HG03439 (cell line): ENCODE data around the gene SPTBN2.

Experiments used
- ATAC-seq: cut with Tn5 transposase; IDR thresholded peaks from one replicate; pipeline ENCODE4 v1.9.1; 2021; ENCODE audit warnings: mild to moderate bottlenecking, moderate library complexity; ENCODE audit not compliant: unreplicated experiment

Gene SPTBN2

DNA sequence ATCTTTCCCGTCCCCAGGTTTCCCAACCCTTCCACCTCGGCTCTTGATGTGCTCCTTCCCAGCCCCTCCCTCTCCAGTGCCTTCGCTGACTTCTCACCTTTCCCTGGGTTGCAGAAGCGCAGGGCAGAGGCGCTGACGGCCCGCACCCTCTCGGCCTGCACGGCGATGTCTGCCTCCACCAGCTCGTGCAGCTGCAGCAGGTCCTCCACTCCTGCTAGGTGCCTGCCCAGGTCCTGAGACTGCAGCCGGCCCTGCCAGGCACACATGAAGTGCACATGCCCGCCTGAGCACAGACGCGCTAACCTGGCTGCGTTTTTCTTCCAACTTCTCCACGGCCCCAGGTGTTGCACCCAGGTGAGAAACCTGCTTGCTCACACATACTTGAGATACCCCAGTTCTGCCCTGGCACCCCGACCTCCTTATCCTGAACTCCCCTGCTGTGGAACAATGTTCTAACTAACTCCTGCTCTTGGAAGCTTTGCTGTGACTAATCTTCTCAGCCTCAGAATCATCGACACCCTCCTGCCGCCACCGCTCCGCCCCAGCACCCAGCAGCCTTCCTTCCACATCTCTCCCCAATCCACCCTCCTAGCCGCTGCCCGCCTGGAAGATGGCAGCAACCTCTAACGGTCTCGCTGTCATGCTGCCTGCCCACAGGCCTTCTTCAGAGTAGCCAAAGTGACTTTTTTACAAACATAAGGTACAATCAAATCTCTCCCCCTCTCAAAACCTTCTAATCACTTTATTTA lies 23.3 kb downstream of the SPTBN2 start:
- no peak for ATAC-seq

DNA sequence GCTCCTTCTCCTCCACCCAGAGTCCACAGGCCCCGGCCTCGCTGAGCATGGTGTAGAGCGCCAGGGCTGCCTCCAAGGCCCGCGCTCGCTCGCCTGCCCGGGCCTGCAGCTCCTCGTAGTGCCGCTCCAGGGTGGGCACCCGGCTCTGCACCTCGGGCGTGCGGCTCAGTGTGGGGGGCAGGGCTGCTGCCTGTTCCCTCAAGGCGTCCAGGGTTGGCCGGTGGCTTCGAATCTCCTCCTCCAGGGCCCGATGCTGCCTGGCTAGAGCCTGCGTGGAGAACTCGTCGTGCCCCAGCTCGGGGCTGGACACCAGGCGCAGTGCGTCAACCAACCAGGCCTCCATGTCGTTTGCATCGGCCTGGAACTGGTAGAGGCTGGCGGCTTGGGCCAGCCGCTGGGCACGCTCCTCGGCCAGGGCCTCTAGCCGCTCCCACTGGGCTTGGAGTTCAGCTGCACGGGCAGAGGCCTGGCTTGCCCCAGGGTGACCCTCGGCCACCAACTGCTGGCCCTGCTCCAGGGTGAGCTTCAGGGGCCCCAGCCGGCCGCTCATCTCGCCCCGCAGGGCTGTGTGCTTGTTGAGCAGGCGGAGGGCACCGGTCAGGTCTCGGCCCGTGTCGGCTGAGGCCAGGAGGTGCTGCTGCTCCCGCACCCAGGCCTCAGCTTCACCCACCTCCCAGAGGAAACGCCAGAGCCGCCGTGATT lies 24.2 kb downstream of the SPTBN2 start:
- ATAC-seq, result no peak

DNA sequence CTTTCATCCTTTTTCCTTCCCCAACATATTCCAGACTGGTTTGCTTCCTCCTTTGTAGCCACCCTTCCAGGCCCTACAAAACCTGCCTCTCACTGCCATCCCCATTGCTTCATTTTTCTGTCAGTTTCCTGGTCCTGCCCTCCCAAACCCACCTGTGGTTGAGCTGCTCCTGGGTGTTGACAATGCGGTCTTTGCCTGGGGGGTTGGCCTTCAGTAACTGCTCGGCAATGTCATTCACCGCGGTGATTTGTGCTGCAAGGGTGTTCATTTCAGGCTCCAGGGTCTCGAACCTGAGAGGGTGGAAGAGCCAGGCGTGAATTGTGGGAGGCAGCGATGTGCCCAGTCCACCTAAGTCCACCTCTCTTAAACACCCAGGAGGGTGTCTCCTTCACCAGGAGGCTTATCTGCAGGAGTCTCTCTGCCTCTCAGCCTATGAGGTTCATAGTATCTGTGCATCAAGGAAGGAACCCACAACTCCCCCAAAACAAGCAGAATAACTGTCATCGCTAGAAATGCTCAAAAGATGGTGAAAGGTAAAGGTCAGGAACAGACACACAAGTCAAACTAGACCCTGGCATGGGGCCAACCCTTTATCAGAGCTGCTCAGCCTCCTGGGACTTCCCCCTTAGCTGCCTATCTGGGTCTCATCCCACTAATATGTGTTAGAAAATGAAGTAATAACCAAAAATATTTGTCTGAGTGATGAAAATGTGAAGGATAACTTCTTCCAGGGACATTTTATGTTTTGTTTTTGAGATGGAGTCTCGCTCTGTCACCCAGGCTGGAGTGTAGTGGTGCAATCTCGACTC lies 27.4 kb downstream of the SPTBN2 start:
- no peak for ATAC-seq

DNA sequence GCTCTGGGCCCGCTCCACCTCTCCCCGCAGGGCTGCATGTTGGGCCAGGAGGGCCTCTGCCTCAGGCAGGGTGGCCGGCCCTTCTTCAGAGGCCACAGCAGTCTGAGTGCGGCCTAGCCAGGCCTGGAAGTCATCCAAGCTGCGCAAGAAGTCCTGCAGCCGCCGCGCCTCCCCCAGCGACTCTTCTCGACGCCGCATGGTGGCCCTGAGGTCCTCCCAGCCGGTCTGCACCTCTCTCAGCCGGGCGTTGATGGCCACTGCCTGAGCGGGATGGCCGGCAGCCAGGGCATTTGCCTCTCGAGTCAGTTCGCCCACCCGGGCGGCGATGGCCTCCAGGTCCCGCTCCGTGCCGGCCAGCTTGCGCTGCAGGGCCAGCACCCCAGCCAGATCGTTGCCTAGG lies 28.3 kb downstream of the SPTBN2 start:
- no peak for ATAC-seq

DNA sequence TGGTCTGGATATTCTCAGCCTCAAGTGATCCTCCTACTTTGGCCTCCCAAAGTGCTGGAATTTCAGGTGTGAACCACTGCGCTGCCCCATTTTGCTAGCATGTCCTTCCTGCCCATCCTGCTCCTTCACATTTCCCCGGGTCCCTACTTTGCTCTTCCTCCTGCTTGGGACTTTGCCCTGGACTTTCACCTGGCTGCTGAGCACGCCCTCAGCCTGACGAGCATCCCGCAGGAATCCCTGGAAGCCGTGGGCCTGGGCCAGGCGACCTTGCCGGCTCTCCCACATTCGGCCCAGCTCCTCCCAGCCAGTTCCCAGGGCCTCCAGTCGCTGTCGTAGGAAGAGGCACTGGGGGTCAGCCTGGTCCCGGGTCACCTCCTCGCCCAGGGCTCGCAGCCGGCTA lies 28.7 kb downstream of the SPTBN2 start:
- no peak for ATAC-seq

DNA sequence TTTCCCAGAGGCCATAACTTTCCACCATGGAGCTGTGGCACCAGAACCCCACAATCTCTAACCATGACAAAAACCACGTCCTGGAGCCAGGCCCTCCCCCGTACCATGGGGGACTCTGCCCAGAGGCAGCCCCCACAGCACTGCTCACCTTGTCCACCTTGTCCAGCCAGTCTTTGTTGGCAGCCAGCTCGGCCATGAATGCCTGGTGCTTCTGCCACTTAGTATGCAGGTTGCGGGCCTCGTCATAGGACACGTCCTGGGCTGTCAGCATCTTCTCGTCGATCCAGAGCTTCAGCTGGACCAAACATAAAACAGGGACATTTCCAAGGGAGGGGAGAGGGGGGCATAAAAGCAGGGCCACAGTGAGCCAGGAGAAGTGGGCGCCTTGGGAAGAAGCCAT lies 30.5 kb downstream of the SPTBN2 start:
- ATAC-seq, result no peak

DNA sequence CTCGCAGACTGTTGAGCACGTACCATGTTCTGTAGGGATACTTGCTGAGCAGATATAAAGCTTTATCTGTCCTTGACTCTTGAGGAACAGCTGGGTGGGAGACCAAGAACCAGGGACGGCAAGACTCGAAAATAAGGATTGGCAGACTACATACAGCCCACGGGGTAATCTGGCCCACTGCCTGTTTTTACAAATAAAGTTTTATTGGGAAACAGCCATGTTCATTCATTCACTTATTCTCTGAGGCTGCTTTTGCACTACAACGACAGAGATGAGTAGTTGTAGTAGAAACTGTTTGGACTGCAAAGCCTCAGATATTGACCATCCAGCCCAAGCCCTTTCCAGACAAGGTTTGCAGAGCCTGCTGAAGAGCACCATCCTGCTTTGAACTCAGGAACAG lies 31.0 kb downstream of the SPTBN2 start:
- ATAC-seq, result no peak

DNA sequence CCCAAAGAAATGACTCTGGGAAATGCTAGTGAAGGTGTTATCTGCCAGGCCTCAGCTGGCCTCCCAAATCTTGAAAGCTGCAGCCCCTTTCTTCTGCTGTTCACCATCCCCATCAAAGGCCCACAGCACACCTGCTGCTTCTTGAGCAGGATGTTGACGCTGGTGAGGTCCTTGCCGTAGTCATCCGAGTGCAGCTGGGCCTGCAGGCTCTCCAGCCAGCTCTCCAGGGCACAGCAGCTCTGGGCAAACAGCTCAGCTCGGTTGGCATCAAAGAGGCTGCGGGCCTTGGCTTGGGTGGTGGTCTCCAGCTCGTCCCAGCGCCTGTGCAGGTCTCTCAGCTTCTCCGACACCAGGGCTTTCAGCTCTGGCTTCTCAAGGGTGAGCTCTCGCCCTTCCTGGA lies 32.9 kb downstream of the SPTBN2 start:
- no peak for ATAC-seq

DNA sequence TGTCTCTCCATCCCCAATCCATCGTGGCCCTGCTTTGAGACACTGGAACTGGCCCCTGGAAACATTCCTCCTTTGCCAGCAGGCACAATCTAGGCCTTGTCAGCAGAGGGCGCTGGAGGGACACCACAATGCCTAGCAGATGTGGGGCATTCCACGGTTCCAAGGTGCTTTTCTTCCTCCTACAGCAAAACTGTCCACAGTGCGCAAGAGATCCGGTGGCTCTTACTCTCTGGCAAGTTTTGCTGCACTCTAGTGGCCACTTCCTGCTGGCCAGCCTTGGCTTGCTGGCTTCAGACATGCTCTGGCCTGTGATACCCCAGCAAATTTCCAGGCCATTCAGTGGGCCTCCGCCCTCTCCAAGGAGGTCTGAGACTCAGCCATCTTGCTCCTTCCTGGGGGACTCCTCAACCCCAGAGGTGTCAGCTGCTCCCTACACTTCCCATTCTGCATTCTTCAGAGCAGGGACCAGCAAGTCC lies 34.2 kb downstream of the SPTBN2 start:
- ATAC-seq, result no peak

DNA sequence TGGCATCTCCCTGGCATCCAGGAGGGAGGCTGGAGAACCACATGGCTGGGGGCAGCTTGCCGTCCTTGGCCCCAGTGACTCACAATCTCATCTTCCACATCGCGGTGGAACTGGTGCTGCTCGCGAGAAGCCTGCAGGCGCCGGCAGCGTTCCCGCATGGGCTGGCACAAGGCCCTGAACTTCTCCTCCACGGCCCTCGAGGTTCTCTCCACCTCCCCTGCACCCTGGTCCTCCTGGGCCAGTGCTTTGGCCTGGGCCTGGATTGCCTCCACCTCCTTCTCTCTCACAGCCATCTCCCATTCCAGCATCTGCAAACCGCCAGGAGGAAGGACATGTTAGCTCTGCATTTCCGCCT lies 35.0 kb downstream of the SPTBN2 start:
- no peak for ATAC-seq

DNA sequence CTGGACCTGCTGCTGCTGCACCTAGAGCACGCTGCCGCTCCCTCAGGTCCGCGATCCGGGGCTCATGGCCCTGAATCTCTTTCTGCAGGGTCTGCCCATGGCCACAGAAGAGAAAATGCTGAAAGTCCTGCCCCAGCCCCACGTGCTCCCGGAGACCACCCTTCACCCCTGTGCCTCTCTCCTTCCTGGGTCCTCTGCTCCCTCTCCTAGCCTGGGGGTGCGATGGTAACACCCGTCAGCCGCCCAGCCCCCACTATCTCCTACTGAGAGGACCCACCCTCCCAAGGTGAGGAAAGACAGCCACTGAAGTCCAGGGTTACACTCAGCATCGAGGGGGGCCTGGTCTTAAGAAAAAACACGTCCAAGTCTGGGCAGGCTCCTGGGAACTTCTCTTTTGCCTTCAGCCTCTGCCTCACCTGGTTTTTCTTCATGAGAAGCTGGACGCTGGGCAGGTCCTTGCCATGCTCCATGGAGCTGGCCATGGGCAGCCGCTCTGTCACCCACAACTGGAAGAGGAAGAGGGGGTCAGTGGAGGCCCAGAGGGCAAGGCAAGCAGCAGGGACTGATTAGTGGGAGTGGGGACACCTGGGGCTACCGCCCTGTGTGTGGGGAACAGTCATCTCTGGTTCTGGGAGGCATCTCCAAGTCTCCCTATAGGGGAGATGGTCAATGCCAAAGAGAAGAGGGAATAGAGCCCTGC lies 35.5 kb downstream of the SPTBN2 start:
- ATAC-seq, result no peak

DNA sequence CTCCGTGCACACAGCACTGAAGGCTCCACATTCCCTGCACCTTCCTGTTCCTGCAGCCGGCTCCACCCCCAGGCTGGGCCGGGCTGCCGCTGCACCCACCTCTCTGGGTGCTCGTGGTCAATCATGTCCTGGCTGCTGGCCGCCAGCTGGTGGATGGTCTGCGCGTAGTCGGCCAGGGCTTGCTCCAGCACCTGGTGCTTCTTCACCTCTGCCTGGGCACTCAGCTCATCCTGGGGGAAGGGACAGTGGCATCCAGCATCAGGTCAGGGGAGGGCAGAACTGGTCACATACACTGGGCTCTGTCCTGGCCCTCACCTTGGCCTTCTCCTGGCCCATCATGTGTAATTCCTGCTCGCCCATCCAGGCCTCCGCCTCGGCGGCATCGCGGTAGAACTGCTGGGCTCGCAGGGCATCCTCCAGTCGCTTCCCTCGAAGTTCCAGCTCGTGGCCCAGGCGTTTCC lies 36.1 kb downstream of the SPTBN2 start:
- no peak for ATAC-seq

DNA sequence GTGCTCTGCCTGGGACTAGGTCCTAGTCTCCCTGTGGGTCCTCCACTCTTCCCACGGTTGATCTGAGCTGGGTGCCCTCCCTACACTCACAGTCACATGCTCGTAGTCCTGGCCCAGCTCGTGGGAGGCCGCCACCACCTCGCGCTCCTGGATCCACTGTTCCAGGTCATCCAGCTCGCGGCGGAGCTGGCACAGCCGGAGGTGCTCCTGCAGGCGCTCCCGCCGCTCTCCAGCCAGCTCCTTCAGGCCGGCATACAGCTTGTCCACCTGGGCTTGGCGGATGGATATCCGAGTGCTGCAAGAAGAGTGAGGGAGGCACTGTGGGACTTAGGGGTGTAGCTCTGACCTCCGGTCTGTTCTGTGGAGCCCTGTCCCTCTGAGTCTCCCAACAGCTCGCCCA lies 36.6 kb downstream of the SPTBN2 start:
- no peak for ATAC-seq

DNA sequence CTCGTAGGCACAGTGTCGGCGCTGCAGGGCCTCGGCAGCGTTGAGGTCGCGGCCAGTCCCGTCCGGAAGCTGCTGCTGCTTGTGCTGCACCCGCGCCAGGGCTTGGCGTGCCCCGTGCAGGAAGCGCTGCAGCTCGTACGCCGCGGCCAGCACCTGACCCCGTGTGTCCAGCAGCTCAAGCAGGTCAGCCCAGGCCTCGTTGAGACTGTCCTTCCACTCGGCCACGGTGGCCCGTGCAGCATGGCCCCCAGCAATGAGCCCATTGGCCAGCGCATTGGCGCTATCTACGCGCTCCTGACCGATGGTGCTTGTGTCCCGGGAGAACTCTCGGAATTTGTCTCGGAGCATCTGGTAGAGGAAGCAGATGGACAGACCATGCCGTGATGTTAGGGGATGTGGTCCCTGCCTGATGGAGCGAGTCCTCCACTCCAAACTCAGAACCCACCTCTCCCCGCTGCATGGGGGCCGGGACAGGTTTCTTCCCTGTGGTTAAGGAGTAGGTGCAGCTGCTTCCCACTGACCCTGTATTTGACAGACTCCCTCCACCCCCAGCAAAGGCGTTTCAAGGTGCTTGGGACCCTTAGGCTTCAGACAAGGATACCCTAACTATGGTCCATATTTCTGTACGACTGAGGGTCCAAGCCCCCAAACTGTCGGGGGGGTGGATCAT lies 37.6 kb downstream of the SPTBN2 start:
- no peak for ATAC-seq

DNA sequence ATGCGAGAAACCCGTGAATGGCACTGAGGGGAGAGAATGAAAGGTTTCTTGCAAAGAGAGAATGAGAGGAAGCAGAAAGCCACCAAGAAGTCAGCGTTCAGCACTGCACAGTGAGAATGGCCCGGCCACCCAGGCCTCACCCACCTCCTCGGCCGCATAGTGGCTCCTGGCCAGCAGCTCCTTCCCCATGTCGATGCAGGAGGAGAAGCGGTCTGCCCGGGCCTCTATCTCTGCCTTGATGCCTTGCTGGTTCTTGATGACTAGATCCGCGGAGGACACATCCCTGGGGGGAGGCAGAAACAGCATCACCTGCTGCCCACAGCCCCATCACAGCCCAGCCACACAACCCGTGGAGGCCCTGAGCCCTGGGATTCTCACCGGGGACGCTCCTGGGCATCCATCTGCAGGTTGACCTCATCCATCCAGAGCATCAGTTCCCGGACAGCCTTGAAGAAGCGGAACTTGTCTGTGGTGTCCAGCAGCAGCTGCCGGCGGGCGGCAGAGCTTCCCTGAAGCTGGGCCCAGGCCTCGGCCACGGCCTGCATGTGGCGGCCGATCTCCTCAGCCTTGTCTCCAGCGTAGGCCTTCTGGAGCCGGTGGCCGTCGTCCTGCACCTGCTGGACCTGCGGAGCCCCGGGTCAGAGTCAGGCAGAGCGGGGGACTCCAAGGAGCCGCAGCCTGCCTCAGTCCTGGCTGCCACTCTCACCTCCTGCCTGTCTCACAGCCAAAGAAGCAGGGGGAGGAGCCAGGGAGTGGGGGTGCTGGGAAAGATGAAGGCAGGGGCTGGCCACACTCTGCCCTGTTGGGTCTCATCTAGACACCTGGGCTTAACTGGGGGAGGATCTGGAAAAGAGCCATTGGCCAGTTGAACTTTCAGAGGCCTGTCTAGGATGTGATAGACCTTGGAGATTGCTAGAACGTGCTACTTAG lies 39.1 kb downstream of the SPTBN2 start:
- no peak for ATAC-seq

DNA sequence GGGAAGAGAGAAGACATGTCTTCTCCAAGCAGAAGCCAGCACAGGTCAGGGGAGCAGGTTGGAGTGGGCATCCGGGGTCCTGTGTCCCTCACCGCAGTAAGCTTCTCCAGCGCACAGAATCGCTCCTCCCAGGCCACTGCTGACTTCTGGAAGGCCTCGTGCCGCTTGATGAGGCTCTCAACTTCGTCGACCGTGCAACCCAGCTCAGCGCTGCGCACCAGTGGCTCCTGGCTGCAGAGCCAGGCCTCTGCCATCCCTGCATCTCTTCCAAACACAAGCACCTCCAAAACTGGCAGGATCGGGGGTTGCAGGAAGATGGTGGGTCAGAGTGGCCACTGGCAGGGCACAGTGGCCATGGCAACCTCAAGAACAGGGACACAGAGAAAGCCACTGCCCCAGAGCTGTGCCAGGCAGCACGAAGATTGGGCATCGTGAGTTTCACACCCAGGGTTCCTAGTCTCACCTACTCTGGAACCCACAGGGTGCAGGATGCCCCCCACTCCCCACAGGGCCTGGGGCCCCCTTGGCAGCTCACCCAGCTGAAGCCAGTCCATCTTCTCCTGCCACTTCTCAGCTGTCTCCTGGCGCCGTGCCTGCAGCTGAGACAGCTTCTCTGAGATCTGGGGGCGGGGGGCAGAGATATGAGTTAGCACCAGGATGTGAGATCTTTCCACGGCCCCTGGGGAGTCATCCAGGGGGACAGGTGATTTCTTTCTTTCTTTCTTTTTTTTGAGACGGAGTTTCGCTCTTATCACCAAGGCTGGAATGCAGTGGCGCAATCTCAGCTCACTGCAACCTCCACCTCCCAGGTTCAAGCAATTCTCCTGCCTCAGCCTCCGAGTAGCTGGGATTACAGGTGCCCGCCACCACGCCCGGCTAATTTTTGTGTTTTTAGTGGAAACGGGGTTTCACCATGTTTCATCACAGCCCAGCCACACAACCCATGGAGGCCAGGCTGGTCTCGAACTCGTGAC lies 40.2 kb downstream of the SPTBN2 start:
- ATAC-seq, result no peak

DNA sequence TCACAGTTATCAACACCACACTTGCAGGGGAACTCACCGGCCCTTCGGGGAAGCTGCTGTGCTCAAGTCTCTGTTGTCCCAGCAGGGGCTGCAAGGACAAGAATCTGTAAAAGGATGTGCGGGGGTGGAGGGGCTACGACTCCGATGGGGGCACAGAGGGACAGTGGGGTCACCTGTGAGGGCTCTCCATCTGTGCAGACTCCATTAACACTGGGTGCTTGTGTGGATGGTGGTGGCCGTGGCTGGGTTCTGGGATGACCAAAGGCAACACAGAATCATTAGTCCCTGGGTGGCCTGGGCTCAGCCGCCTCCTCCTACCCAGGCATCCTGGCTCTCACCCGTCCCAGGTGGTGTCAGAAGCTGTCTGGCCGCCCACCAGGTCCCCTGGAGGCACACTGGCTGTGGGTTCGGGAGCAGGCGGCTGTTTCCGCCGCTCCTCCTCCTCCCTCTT lies 41.2 kb downstream of the SPTBN2 start:
- ATAC-seq, result no peak
